Skin of body (tissue), 2 donors: Measurements from ENCODE around the gene CELF4. TPM values are rescaled to one million over a fixed set of nuclear protein-coding genes. Genes with fewer than 3 reads are reported as not detected.
A peak's percentile ranks its signal among the peaks of the same experiment; 100 is the strongest.

Experiments used
- DNase-seq: peaks from one replicate; lab custom pipeline; 2025; lab: John Stamatoyannopoulos, UW
- total RNA-seq: library from RNA; depleted of rRNA; stranded (reverse); fragments of >200 nt; gene quantifications from one replicate; pipeline ENCODE4 v1.2.3, GENCODE V29; 2014

Gene CELF4
- total RNA-seq, 1 donor from 2014 or later: 0.69 TPM

- DNase-seq: no peak
These were observed 8.5 kb upstream of the CELF4 start for GRCh38 chr18:37574113-37574512.

- DNase-seq: no peak
These were observed 7.1 kb upstream of the CELF4 start for GRCh38 chr18:37572736-37573135.

- DNase-seq: no peak
These were observed 5.7 kb upstream of the CELF4 start for GRCh38 chr18:37571266-37571665.

- DNase-seq: no peak
These were observed 4.8 kb upstream of the CELF4 start for GRCh38 chr18:37570336-37570930.

- DNase-seq: no peak
These were observed 3.1 kb upstream of the CELF4 start for GRCh38 chr18:37568671-37569070.

GRCh38 chr18:37567994-37568359 lies 2.4 kb upstream of the CELF4 start:
- no peak for DNase-seq

- no peak for DNase-seq
These were observed 1.7 kb upstream of the CELF4 start for GRCh38 chr18:37567061-37567993.

GRCh38 chr18:37566479-37567060 lies 972 bp upstream of the CELF4 start:
- no peak for DNase-seq

GRCh38 chr18:37565977-37566478 lies 430 bp upstream of the CELF4 start:
- DNase-seq: no peak

GRCh38 chr18:37564711-37565100 lies 892 bp downstream of the CELF4 start:
- DNase-seq: peak; percentile 30

GRCh38 chr18:37563931-37564392 lies 1.6 kb downstream of the CELF4 start:
- no peak for DNase-seq

- DNase-seq: no peak
These were observed 3.6 kb downstream of the CELF4 start for GRCh38 chr18:37561986-37562385.

GRCh38 chr18:37560003-37560402 lies 5.6 kb downstream of the CELF4 start:
- DNase-seq: no peak

GRCh38 chr18:37559194-37559593 lies 6.4 kb downstream of the CELF4 start:
- no peak for DNase-seq

GRCh38 chr18:37554399-37554787 lies 11.2 kb downstream of the CELF4 start:
- DNase-seq: no peak

- DNase-seq: no peak
These were observed 11.8 kb downstream of the CELF4 start for GRCh38 chr18:37553633-37554398.

- DNase-seq: no peak
These were observed 13.3 kb downstream of the CELF4 start for GRCh38 chr18:37552286-37552685.

GRCh38 chr18:37551846-37552245 lies 13.8 kb downstream of the CELF4 start:
- no peak for DNase-seq

GRCh38 chr18:37551249-37551648 lies 14.3 kb downstream of the CELF4 start:
- no peak for DNase-seq

GRCh38 chr18:37550118-37550875 lies 15.3 kb downstream of the CELF4 start:
- DNase-seq: no peak
